ENCODE measurements around the gene BPGM. TPM values are rescaled to one million over a fixed set of nuclear protein-coding genes. Genes with fewer than 3 reads are reported as not detected.
"Not testable (repeated sequence)": the region's sequence is repeated elsewhere in the genome, so short reads cannot be mapped to it uniquely, and the experiment has no call there.

BPGM gene
- polyA plus RNA-seq, 1 of the 3 experiments (the other 2 are of a cell fraction): 12.4 TPM

GRCh38 chr7:134639683-134640279, 6.9 kb upstream of the BPGM start:
- CTCF ChIA-PET: interaction anchor here (0.7 to 3.0 kb wide), 12 partner anchors 19 to 314 kb away, joined by 3 to 10 read pairs (median 3); no protein-coding TSS in a partner anchor
- Histone ChIP-seq H2AFZ (ENCODE audit: low read depth) (no peak overlapping the region), H3K27ac (ENCODE audit: low read depth in 2 of 2, low read length in 1 of 2) (no peak overlapping the region), H3K9me2 (no peaks in the 10 kb centered on the region), H4K20me1 (ENCODE audit: insufficient read depth) (no peaks in the 10 kb centered on the region), H3K4me2 (no peak overlapping the region), H3K4me3 (ENCODE audit: low read depth in 2 of 2, low read length in 1 of 2) (no peak overlapping the region), H3K27me3 (ENCODE audit: insufficient read depth) (no peaks in the 10 kb centered on the region), H3K9me3 (no peaks in the 10 kb centered on the region), H3K36me3 (replicated peaks in 1 of 2; ENCODE audit: control insufficient read depth in 1 of 2, insufficient read depth in 2 of 2, low read length in 1 of 2) (no peaks in the 10 kb centered on the region), H3K9ac (no peak overlapping the region), H3K79me2 (ENCODE audit: insufficient read depth) (0 out of 2 replicates have a peak, but pooled peaks cover 3% of the 10 kb centered on the region), H3F3A (replicated peaks; ENCODE audit: insufficient read depth) (no peaks in the 10 kb centered on the region), H3K4me1 (ENCODE audit: control insufficient read depth in 1 of 2, insufficient read depth in 2 of 2, low read depth in 1 of 2, low read length in 1 of 2) (peaks cover 0 to 2% of the 10 kb centered on the region in 2 experiments; a peak in 1 of 4 replicates)
- no peak for DNase-seq
- 72% methylated on average over 4 of the region's 4 CpGs for WGBS (ENCODE audit: low lambda C conversion rate)
- TF ChIP-seq MXI1 (IDR thresholded peaks at IDR 0.05; ENCODE audit: low read depth, low read length) (no peak), TAF1 (IDR thresholded peaks at IDR 0.05; ENCODE audit: borderline replicate concordance, low read depth, low read length) (no peak), IRF3 (IDR thresholded peaks at IDR 0.05; ENCODE audit: low read depth, low read length) (no peak), TEAD4 (IDR thresholded peaks at IDR 0.05; ENCODE audit: borderline replicate concordance, insufficient read depth) (no peak), USF1 (IDR thresholded peaks at IDR 0.05; ENCODE audit: borderline replicate concordance, low read depth) (no peak)
- POLR2A ChIA-PET: no interaction called here

DNA sequence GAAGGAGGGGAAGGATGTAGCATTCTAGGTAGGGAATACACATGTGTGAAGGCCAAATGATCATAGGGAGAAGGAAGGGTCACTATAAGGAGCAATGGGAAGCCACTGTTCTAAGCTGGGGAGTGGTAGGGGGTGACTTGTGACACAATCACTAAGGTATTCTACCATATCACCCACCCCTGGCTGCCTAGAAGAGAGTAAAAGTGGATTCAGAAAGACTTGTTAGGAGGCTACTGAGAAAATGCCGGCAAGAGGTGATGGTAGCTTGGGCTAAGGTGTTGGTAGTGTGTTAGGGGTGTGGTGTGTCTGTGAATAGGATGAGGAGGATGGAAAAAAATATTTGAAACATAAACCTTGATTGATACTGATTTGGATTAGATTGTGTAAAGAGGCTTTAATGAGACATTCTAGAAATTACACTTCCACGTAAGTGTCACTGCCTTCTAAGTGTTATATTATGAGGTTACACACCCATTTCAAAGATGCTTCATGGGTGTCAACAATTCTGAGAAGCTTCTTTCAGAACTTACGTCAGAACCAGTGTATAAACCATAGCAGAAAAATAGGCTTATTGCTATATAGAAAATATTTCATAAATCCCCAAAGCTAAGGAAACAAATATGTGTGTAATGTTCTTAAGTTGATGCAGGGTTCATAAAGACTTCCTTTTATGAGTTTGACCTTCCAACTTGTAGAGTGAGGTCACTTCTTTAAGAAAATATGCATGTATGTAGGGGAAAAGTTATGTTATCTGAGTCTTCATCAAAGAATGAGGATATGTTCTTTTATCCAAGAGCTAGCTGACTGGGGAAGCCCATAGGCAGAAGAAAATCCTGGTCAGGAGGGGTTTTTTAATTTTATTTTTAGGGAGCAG, 5.6 kb upstream of the BPGM start:
- CTCF ChIA-PET: interaction anchor here (0.8 to 3.5 kb wide), 7 partner anchors 8 to 313 kb away, joined by 3 to 25 read pairs (median 4); no protein-coding TSS in a partner anchor

DNA sequence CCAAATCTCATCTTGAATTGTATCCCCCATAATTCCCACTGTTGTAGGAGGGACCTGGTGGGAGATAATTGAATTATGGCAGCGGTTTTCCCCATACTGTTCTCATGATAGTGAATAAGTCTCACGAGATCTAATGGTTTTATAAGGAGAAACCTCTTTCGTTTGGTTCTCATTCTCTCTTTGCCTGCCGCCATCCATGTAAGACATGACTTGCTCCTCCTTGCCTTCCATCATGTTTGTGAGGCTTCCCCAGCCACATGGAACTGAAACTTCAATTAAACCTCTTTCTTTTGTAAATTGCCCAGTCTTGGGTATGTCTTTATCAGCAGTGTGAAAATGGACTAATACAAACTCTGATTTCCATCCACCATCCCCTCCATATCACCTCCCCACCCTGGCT, 4.7 kb upstream of the BPGM start:
- H3K4me3 ChIP-seq (ENCODE audit: low read depth in 2 of 2, low read length in 1 of 2); H3K27ac ChIP-seq (ENCODE audit: low read depth in 2 of 2, low read length in 1 of 2); H3K4me2 ChIP-seq; H3K27me3 ChIP-seq (ENCODE audit: insufficient read depth); POLR2A ChIA-PET; H3K9me2 ChIP-seq; H2AFZ ChIP-seq (ENCODE audit: low read depth); H3K36me3 ChIP-seq (replicated peaks in 1 of 2; ENCODE audit: control insufficient read depth in 1 of 2, insufficient read depth in 2 of 2, low read length in 1 of 2); H3K9me3 ChIP-seq; H4K20me1 ChIP-seq (ENCODE audit: insufficient read depth); H3K9ac ChIP-seq; DNase-seq; H3F3A ChIP-seq (replicated peaks; ENCODE audit: insufficient read depth): not testable (repeated sequence)
- Histone ChIP-seq H3K4me1 (ENCODE audit: control insufficient read depth in 1 of 2, insufficient read depth in 2 of 2, low read depth in 1 of 2, low read length in 1 of 2) (peaks cover 10 to 11% of the 10 kb centered on the region in 2 experiments; a peak in 2 of 4 replicates), H3K79me2 (ENCODE audit: insufficient read depth) (peaks cover 16% of the 10 kb centered on the region; the same call in 1 of the 2 replicates)
- 41% methylated on average over 4 of the region's 4 CpGs for WGBS (ENCODE audit: low lambda C conversion rate)
- CTCF ChIA-PET: interaction anchor here (0.8 to 3.5 kb wide), 3 partner anchors 9 to 312 kb away, joined by 3 to 25 read pairs (median 10); no protein-coding TSS in a partner anchor

More for the DNA sequence above, 5.6 kb upstream of the BPGM start:
- H3K79me2 ChIP-seq (ENCODE audit: insufficient read depth): peaks cover 15% of the 10 kb centered on the region; the same call in 1 of the 2 replicates
- no peak overlapping the region for H2AFZ ChIP-seq (ENCODE audit: low read depth)
- no peak overlapping the region for H3K9ac ChIP-seq
- no peaks in the 10 kb centered on the region for H3K9me2 ChIP-seq
- H3K4me1 ChIP-seq (ENCODE audit: control insufficient read depth in 1 of 2, insufficient read depth in 2 of 2, low read depth in 1 of 2, low read length in 1 of 2): peaks cover 10 to 11% of the 10 kb centered on the region in 2 experiments; a peak in 2 of 4 replicates
- H3K27ac ChIP-seq (ENCODE audit: low read depth in 2 of 2, low read length in 1 of 2): no peak overlapping the region
- no peak overlapping the region for H3K4me3 ChIP-seq (ENCODE audit: low read depth in 2 of 2, low read length in 1 of 2)
- no peak overlapping the region for H3K4me2 ChIP-seq
- TF ChIP-seq TAF1 (IDR thresholded peaks at IDR 0.05; ENCODE audit: borderline replicate concordance, low read depth, low read length): no peak
- TF ChIP-seq MAX (IDR thresholded peaks at IDR 0.05; ENCODE audit: low read depth): no peak
- no peak for TF ChIP-seq JUND (IDR thresholded peaks at IDR 0.05)
- TF ChIP-seq POLR2AphosphoS5 (IDR thresholded peaks at IDR 0.05; ENCODE audit: low read depth, low read length): no peak
- no peak for TF ChIP-seq CTCF (IDR thresholded peaks at IDR 0.05)
- no peak for TF ChIP-seq YY1 (IDR thresholded peaks at IDR 0.05; ENCODE audit: low read depth)
- no peak for DNase-seq
- WGBS (ENCODE audit: low lambda C conversion rate): 78% methylated on average over 3 of the region's 3 CpGs
- POLR2A ChIA-PET: no interaction called here
- no peaks in the 10 kb centered on the region for H3K9me3 ChIP-seq
- no peaks in the 10 kb centered on the region for H3K27me3 ChIP-seq (ENCODE audit: insufficient read depth)
- no peaks in the 10 kb centered on the region for H4K20me1 ChIP-seq (ENCODE audit: insufficient read depth)
- no peaks in the 10 kb centered on the region for H3K36me3 ChIP-seq (replicated peaks in 1 of 2; ENCODE audit: control insufficient read depth in 1 of 2, insufficient read depth in 2 of 2, low read length in 1 of 2)
- no peaks in the 10 kb centered on the region for H3F3A ChIP-seq (replicated peaks; ENCODE audit: insufficient read depth)

All from SK-N-SH (cell line).